Common myeloid progenitor, CD34-positive (primary cell): Measurements from ENCODE around the gene CCDC12.

Source experiments
- CTCF ChIA-PET: fragments of 350-600 bp; sonication (Branson Sonifier 250); formaldehyde crosslinking; loops from one replicate; lab custom pipeline; 2021; ENCODE audit warnings: antibody characterized with exemption; lab: Charles Lee
- POLR2A ChIA-PET: fragments of 350-600 bp; sonication (Branson Sonifier 250); formaldehyde crosslinking; loops from one replicate; lab custom pipeline; 2021; ENCODE audit warnings: antibody characterized with exemption; lab: Charles Lee
- DNase-seq, 3 donors: peaks; one replicate each; pipeline versions ENCODE4 v3.0.0 to v3.0.0-alpha.2; 2013
- H3K27ac ChIP-seq, 2 experiments: 1 replicate in 1 of 2; 2 replicates in 1 of 2; pipeline ENCODE4 v1.7.0; 2013; ENCODE audit warnings: inconsistent platforms in 2 of 2, low read length in 2 of 2, mild to moderate bottlenecking in 2 of 2, low read depth in 1 of 2, moderate library complexity in 1 of 2; ENCODE audit not compliant: severe bottlenecking in 2 of 2, insufficient read depth in 1 of 2, poor library complexity in 1 of 2
- H3K27me3 ChIP-seq, 5 experiments: replicated peaks in 2 of 5; 1 replicate in 3 of 5; 2 replicates in 2 of 5; pipeline versions ENCODE4 v1.6.1 to v1.7.0; 2013; ENCODE audit warnings: low read length in 4 of 5, mild to moderate bottlenecking in 2 of 5, moderate library complexity in 2 of 5, inconsistent platforms in 1 of 5; ENCODE audit not compliant: insufficient read depth in 5 of 5, control insufficient read depth in 4 of 5
- H3K36me3 ChIP-seq, 4 experiments: 1 replicate in 2 of 4; 2 replicates in 2 of 4; pipeline versions ENCODE4 v1.6.1 to v1.7.0; 2013; ENCODE audit warnings: low read length in 3 of 4, control low read depth in 1 of 4, mild to moderate bottlenecking in 1 of 4; ENCODE audit not compliant: control insufficient read depth in 4 of 4, insufficient read depth in 4 of 4
- H3K4me1 ChIP-seq, 4 experiments: 1 replicate in 3 of 4; 2 replicates in 1 of 4; pipeline versions ENCODE4 v1.6.1 to v1.7.1; 2013; ENCODE audit warnings: low read length in 3 of 4, mild to moderate bottlenecking in 3 of 4, control low read depth in 1 of 4, inconsistent platforms in 1 of 4, moderate library complexity in 1 of 4; ENCODE audit not compliant: control insufficient read depth in 4 of 4, insufficient read depth in 4 of 4; ENCODE audit errors: control extremely low read depth in 1 of 4
- H3K4me3 ChIP-seq, 7 experiments: 1 replicate in 4 of 7; 2 replicates in 3 of 7; pipeline versions ENCODE4 v1.5.1 to v1.7.0; 2013; ENCODE audit warnings: mild to moderate bottlenecking in 7 of 7, low read length in 6 of 7, moderate library complexity in 6 of 7, inconsistent platforms in 2 of 7, low read depth in 2 of 7, control low read depth in 1 of 7; ENCODE audit not compliant: insufficient read depth in 4 of 7, control insufficient read depth in 1 of 7; ENCODE audit errors: extremely low read depth in 1 of 7
- H3K9me3 ChIP-seq, 5 experiments: 1 replicate in 4 of 5; 2 replicates in 1 of 5; pipeline versions ENCODE4 v1.6.1 to v1.7.1; 2013; ENCODE audit warnings: low read length in 4 of 5, mild to moderate bottlenecking in 2 of 5, inconsistent platforms in 1 of 5, low read depth in 1 of 5, moderate library complexity in 1 of 5; ENCODE audit not compliant: control insufficient read depth in 4 of 5, insufficient read depth in 2 of 5; ENCODE audit errors: control extremely low read depth in 1 of 5
- WGBS: methylation state at CpG from one replicate; pipeline ENCODE4 v1.1.5; 2013; ENCODE audit not compliant: insufficient coverage; 5-methylcytosine and 5-hydroxymethylcytosine counted together

The CCDC12 gene

GRCh38 chr3:47000922-47001730 is 24.6 kb upstream of the CCDC12 start:
- DNase-seq: no peak
- H3K4me1 ChIP-seq: peaks cover 0 to 35% (median 18%) of the 10 kb centered on the region in 4 experiments
- no peaks in the 10 kb centered on the region for H3K9me3 ChIP-seq
- ChIA-PET CTCF (interaction anchor here (1.1 to 11.4 kb wide), 4 partner anchors 75 to 107 kb away, joined by 3 to 164 read pairs (median 4); no protein-coding TSS in a partner anchor), POLR2A (no interaction called here)
- H3K4me3 ChIP-seq: no peak overlapping the region
- H3K36me3 ChIP-seq: peaks cover 4 to 99% (median 63%) of the 10 kb centered on the region in 4 experiments
- no peaks in the 10 kb centered on the region for H3K27me3 ChIP-seq
- WGBS: 82% methylated on average over 19 of the region's 25 CpGs
- H3K27ac ChIP-seq: no peak overlapping the region

GRCh38 chr3:47000198-47000815 is 23.8 kb upstream of the CCDC12 start:
- Histone ChIP-seq H3K27ac (no peak overlapping the region), H3K4me1 (peaks cover 0 to 35% (median 19%) of the 10 kb centered on the region in 4 experiments), H3K36me3 (peaks cover 2 to 99% (median 62%) of the 10 kb centered on the region in 4 experiments), H3K4me3 (no peak overlapping the region), H3K9me3 (no peaks in the 10 kb centered on the region), H3K27me3 (no peaks in the 10 kb centered on the region)
- no peak for DNase-seq
- CTCF ChIA-PET: interaction anchor here (0.8 to 11.4 kb wide), 5 partner anchors 20 to 106 kb away, joined by 3 to 164 read pairs (median 14); partner anchors contain the start of gene NBEAL2
- WGBS: 100% methylated on average over 10 of the region's 10 CpGs
- POLR2A ChIA-PET: no interaction called here

- peaks cover 0 to 35% (median 19%) of the 10 kb centered on the region in 4 experiments for H3K4me1 ChIP-seq
- H3K36me3 ChIP-seq: peaks cover 2 to 99% (median 63%) of the 10 kb centered on the region in 4 experiments
- CTCF ChIA-PET: interaction anchor here (0.8 to 11.4 kb wide), 13 partner anchors 8 to 90 kb away, joined by 3 to 164 read pairs (median 7); partner anchors contain the start of gene NBEAL2
- H3K4me3 ChIP-seq: no peak overlapping the region
- POLR2A ChIA-PET: no interaction called here
- no peak for DNase-seq
- WGBS: 98% methylated on average over 14 of the region's 14 CpGs
- H3K9me3 ChIP-seq: no peaks in the 10 kb centered on the region
- no peaks in the 10 kb centered on the region for H3K27me3 ChIP-seq
- no peak overlapping the region for H3K27ac ChIP-seq
Observed at GRCh38 chr3:46999516-47000197, 23.1 kb upstream of the CCDC12 start.

DNA sequence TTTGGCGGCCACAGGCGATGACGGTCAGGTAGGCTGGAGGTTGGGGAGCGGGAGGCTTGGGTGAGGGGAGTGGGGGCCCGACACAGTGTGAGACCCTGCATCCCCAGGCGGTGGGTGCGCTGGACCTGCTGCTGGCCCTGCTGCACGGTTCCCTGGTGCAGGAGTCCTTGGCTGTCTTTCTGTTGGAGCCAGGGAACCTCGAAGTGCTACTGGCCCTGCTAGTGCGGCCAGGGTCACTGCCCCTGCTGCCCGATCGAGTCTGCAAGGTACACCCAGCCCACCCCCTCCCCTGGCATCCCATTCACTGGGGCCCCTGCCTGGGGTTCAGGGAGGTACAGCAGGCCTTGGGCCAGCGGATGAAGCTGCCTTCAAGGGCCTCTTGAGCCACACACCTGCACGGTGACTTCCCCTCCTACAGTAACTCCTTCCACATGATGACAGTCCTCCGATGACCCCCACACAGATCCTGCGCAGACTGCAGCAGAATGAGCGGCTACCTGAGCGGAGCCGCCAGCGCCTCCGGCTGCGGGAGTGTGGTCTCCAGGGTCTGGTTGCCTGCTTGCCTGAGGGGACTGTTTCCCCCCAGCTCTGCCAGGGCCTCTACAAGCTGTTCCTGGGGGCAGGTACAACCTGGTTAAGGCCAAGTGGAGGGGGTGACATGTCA is 22.4 kb upstream of the CCDC12 start:
- no peaks in the 10 kb centered on the region for H3K27me3 ChIP-seq
- peaks cover 0 to 35% (median 19%) of the 10 kb centered on the region in 4 experiments for H3K4me1 ChIP-seq
- H3K36me3 ChIP-seq: peaks cover 2 to 99% (median 62%) of the 10 kb centered on the region in 4 experiments
- H3K9me3 ChIP-seq: no peaks in the 10 kb centered on the region
- no peak overlapping the region for H3K27ac ChIP-seq
- H3K4me3 ChIP-seq: no peak overlapping the region
- 81% methylated on average over 14 of the region's 22 CpGs for WGBS
- DNase-seq: no peak
- ChIA-PET POLR2A (no interaction called here), CTCF (interaction anchor here (0.8 to 11.4 kb wide), 20 partner anchors 9 to 90 kb away, joined by 3 to 164 read pairs (median 6); partner anchors contain the start of gene NBEAL2)

GRCh38 chr3:46998121-46998851 is 21.7 kb upstream of the CCDC12 start:
- H3K4me1 ChIP-seq: peaks cover 0 to 35% (median 19%) of the 10 kb centered on the region in 4 experiments
- ChIA-PET POLR2A (no interaction called here), CTCF (interaction anchor here (0.6 to 11.4 kb wide), 24 partner anchors 8 to 89 kb away, joined by 3 to 164 read pairs (median 5); partner anchors contain the start of genes CCDC12 and NBEAL2)
- peak; percentile 75 to 81 (median 77) for DNase-seq
- H3K9me3 ChIP-seq: no peaks in the 10 kb centered on the region
- H3K36me3 ChIP-seq: peaks cover 2 to 99% (median 61%) of the 10 kb centered on the region in 4 experiments
- no peak overlapping the region for H3K4me3 ChIP-seq
- 54% methylated on average over 23 of the region's 27 CpGs for WGBS
- no peak overlapping the region for H3K27ac ChIP-seq
- no peaks in the 10 kb centered on the region for H3K27me3 ChIP-seq
